Tibial nerve (tissue), 4 donors: ENCODE results near the gene OLFM2. TPM values are rescaled to one million over a fixed set of nuclear protein-coding genes. Genes with fewer than 3 reads are reported as not detected.
A peak's percentile ranks its signal among the peaks of the same experiment; 100 is the strongest.

Source experiments
- DNase-seq, 2 donors: peaks; one replicate each; pipeline ENCODE4 v3.0.0-alpha.2; 2019; ENCODE audit warnings: low spot score in 2 of 2
- H3K27ac ChIP-seq, 4 donors: fragments of 200-600 bp; sonication (generic) in 3 of 4; one replicate each; pipeline ENCODE4 v1.5.1; 2017 to 2019; ENCODE audit warnings: mild to moderate bottlenecking in 1 of 4
- H3K27me3 ChIP-seq, 2 donors: fragments of 200-600 bp; sonication (generic) in 1 of 2; one replicate each; pipeline versions ENCODE4 v1.5.1 to v1.6.0; 2017 to 2019
- H3K36me3 ChIP-seq, 3 donors: fragments of 200-600 bp; sonication (generic); one replicate each; pipeline ENCODE4 v1.5.1; 2018 to 2019
- H3K4me1 ChIP-seq, 4 donors: fragments of 200-600 bp; sonication (generic) in 3 of 4; one replicate each; pipeline ENCODE4 v1.5.1; 2017 to 2019
- H3K4me3 ChIP-seq, 4 donors: fragments of 200-600 bp; sonication (generic) in 3 of 4; one replicate each; pipeline ENCODE4 v1.5.1; 2017 to 2019; ENCODE audit warnings: mild to moderate bottlenecking in 1 of 4, moderate library complexity in 1 of 4
- H3K9me3 ChIP-seq, 4 donors: fragments of 200-600 bp; sonication (generic) in 3 of 4; one replicate each; pipeline ENCODE4 v1.5.1; 2017 to 2019
- EP300 ChIP-seq, 2 donors: sonication (generic); formaldehyde crosslinking; IDR thresholded peaks; one replicate each; pipeline ENCODE4 v1.6.1; 2017; ENCODE audit warnings: antibody characterized with exemption in 2 of 2, mild to moderate bottlenecking in 1 of 2
- POLR2A ChIP-seq, 2 donors: fragments of 450-650 bp; IDR thresholded peaks; one replicate each; pipeline ENCODE4 v1.6.1; 2017; ENCODE audit warnings: antibody characterized with exemption in 2 of 2, mild to moderate bottlenecking in 2 of 2, moderate library complexity in 2 of 2
- WGBS, 2 donors: methylation state at CpG; one replicate each; pipeline ENCODE4 v1.1.5; 2018; 5-methylcytosine and 5-hydroxymethylcytosine counted together
- total RNA-seq, 4 donors: library from RNA; depleted of rRNA; stranded (reverse); fragments of >200 nt; gene quantifications; one replicate each; pipeline ENCODE4 v1.1.0, GENCODE V29; 2016
- TF ChIP-seq, protein P1 (sequence below), 5 experiments: fragments of 200-600 bp in 3 of 5; fragments of 450-650 bp in 2 of 5; sonication (generic) in 3 of 5; IDR thresholded peaks; one replicate each; pipeline ENCODE4 v1.5.1; 2016 to 2019; ENCODE audit warnings: antibody characterized with exemption in 5 of 5, mild to moderate bottlenecking in 3 of 5, moderate library complexity in 2 of 5

OLFM2 gene
- total RNA-seq, 4 donors from 2014 or later = 4.8 to 12.6 (median 8.8) TPM

DNA sequence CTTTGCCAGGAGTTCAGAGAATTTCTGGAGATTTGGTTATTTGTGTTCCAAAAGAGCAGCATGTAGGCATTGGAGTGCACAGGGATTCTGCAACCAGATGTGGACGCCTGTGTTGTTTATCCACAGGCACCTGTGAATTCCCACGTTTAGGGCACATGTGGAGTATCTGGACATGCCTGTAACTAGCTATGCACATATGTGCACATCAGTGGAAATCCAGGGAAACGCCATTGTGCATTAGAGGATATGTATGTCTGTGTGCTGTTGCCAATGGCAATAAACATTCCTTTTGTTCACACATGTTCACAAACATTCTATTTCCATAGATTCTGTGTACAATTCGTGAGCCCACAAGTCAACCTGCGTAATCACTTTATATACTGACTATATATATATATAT lies 34.7 kb downstream of the OLFM2 start:
- no peaks in the 10 kb centered on the region for H3K27me3 ChIP-seq
- H3K4me3 ChIP-seq = no peak overlapping the region
- no peaks in the 10 kb centered on the region for H3K4me1 ChIP-seq
- 70 to 73% methylated on average over 5 of the region's 5 CpGs for WGBS, 2 donors
- H3K9me3 ChIP-seq = no peaks in the 10 kb centered on the region
- TF ChIP-seq POLR2A (IDR thresholded peaks at IDR 0.05) (no peak), EP300 (IDR thresholded peaks at IDR 0.05) (no peak)
- TF ChIP-seq, protein P1, sequence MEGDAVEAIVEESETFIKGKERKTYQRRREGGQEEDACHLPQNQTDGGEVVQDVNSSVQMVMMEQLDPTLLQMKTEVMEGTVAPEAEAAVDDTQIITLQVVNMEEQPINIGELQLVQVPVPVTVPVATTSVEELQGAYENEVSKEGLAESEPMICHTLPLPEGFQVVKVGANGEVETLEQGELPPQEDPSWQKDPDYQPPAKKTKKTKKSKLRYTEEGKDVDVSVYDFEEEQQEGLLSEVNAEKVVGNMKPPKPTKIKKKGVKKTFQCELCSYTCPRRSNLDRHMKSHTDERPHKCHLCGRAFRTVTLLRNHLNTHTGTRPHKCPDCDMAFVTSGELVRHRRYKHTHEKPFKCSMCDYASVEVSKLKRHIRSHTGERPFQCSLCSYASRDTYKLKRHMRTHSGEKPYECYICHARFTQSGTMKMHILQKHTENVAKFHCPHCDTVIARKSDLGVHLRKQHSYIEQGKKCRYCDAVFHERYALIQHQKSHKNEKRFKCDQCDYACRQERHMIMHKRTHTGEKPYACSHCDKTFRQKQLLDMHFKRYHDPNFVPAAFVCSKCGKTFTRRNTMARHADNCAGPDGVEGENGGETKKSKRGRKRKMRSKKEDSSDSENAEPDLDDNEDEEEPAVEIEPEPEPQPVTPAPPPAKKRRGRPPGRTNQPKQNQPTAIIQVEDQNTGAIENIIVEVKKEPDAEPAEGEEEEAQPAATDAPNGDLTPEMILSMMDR (IDR thresholded peaks at IDR 0.05) = no peak
- no peaks in the 10 kb centered on the region for H3K36me3 ChIP-seq
- H3K27ac ChIP-seq = no peak overlapping the region
- no peak for DNase-seq

DNA sequence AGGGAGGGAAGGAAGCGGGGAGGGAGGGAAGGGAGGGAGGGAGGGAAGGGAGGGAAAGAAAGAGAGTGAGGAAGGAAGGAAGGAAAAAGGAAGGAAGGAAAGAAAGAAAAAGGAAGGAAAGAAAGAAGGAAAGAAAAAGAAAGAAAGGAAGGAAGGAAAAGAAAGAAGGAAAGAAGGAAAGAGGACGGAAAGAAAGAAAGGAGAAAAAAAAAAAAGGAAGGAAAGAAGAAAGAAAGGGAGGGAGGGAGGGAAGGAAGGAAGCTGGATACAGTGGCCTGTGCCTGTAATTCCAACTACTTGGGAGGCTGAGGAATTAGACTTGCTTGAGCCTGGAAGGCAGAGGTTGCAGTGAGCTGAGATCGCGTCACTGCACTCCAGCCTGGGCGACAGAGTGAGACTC lies 35.3 kb downstream of the OLFM2 start:
- no peaks in the 10 kb centered on the region for H3K36me3 ChIP-seq
- H3K4me3 ChIP-seq = no peak overlapping the region
- no peaks in the 10 kb centered on the region for H3K27me3 ChIP-seq
- H3K27ac ChIP-seq = no peak overlapping the region
- WGBS, 2 donors = 71 to 72% methylated on average over 5 of the region's 5 CpGs
- TF ChIP-seq, protein P1 (IDR thresholded peaks at IDR 0.05) = no peak
- no peak for TF ChIP-seq EP300 (IDR thresholded peaks at IDR 0.05)
- no peaks in the 10 kb centered on the region for H3K4me1 ChIP-seq
- H3K9me3 ChIP-seq = no peaks in the 10 kb centered on the region
- DNase-seq = no peak

DNA sequence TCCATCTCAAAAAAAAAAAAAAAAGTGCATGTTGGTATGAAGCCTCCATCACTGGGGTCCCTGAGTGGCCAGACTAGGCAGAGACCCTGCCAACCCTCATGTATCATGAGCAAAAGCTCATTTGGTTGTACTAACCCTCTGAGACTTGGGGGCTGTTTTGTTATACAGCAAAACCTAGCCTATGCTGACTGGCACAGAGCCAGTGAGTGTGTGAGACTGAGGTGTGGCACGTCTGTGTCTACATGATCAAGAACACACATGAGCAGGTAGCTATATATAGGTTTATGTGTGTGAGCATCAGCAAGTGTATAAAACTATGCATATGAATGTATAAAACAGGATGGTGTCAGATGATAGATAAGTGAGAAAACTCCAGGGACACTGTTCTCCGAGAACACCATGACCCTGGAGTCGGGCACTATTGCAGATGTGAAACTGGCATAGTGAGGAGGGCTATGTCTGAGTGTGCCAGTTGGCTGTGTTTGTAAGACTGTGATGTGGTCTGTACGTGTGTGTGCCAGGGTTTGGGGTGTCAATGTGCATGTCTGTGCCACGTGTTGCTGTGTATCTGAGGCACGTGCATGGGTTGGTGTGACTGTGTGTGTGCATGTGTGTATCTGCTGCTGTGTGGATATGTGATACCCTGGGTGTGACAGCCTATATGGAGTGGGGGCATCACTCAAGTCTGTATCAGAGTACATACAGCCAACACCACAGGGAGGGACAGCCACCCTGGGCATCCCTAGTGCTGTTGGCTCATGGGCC lies 44.5 kb downstream of the OLFM2 start:
- Histone ChIP-seq H3K4me1 (no peaks in the 10 kb centered on the region), H3K9me3 (no peaks in the 10 kb centered on the region), H3K36me3 (no peaks in the 10 kb centered on the region), H3K4me3 (no peak overlapping the region), H3K27ac (no peak overlapping the region), H3K27me3 (no peaks in the 10 kb centered on the region)
- no peak for TF ChIP-seq EP300 (IDR thresholded peaks at IDR 0.05)
- TF ChIP-seq POLR2A (IDR thresholded peaks at IDR 0.05) = no peak
- TF ChIP-seq, protein P1 (IDR thresholded peaks at IDR 0.05) = no peak
- DNase-seq = no peak
- 71 to 81% methylated on average over 6 of the region's 6 CpGs for WGBS, 2 donors

DNA sequence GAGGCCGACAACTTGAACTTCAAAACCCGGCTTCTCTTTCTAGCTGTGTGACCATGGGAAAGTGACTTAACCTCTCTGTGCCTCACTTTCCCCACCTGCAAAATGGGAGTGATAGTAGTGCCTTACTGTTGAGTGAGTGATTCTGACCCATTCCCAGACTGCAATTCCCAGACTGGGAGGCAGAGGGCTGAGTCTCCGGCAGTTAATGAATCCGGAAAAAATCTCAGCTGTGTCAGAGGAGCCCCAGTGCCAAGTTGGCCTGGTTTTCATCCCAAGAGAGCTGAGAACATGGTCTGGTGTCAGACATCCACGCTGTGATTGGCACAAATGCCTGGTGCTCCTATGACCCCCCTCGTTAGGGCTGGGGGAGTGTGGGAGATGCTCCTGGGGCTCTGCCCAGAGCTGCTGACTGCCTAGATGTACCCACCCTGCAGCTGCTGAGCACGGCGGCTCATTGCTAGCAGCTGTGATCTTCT lies 51.2 kb downstream of the OLFM2 start:
- Histone ChIP-seq H3K4me3 (no peak overlapping the region), H3K36me3 (no peaks in the 10 kb centered on the region), H3K9me3 (no peaks in the 10 kb centered on the region), H3K27me3 (no peaks in the 10 kb centered on the region), H3K27ac (no peak overlapping the region), H3K4me1 (no peaks in the 10 kb centered on the region)
- no peak for DNase-seq
- TF ChIP-seq, protein P1 (IDR thresholded peaks at IDR 0.05) = peak in 1 of 5 experiments; percentile 16
- TF ChIP-seq POLR2A (IDR thresholded peaks at IDR 0.05) = no peak
- no peak for TF ChIP-seq EP300 (IDR thresholded peaks at IDR 0.05)
- 29 to 40% methylated on average over 6 to 8 of the region's 8 CpGs for WGBS, 2 donors

DNA sequence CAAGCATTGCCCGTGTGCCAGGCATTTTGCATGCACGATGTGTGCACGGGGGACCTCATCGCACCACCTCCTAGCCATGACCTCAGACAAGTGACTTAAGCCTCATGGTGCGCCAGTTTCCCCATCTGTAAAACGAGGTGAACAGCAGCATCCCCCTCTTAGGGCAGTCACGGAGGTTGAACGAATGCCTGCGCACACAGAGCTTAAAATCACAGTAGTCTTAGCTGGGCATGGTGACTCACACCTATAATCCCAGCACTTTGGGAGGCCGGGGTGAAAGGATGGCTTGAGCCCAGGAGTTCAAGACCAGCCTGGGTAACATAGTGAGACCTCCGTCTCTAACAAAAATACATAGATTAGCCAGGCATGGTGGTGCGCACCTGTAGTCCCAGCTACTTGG lies 52.6 kb downstream of the OLFM2 start:
- no peaks in the 10 kb centered on the region for H3K36me3 ChIP-seq
- WGBS, 2 donors = 82 to 86% methylated on average over 12 of the region's 12 CpGs
- TF ChIP-seq EP300 (IDR thresholded peaks at IDR 0.05) (no peak), POLR2A (IDR thresholded peaks at IDR 0.05) (no peak)
- TF ChIP-seq, protein P1 (IDR thresholded peaks at IDR 0.05) = no peak
- DNase-seq = no peak
- no peaks in the 10 kb centered on the region for H3K9me3 ChIP-seq
- H3K27ac ChIP-seq = no peak overlapping the region
- H3K4me1 ChIP-seq = no peaks in the 10 kb centered on the region
- H3K4me3 ChIP-seq = no peak overlapping the region
- no peaks in the 10 kb centered on the region for H3K27me3 ChIP-seq
